GM19025 (cell line): ENCODE measurements around the gene ADSS1.

ENCODE experiments used
- ATAC-seq: cut with Tn5 transposase; IDR thresholded peaks from one replicate; pipeline ENCODE4 v1.9.1; 2021; ENCODE audit warnings: mild to moderate bottlenecking, low read depth, moderate library complexity; ENCODE audit not compliant: unreplicated experiment

ADSS1 gene

DNA sequence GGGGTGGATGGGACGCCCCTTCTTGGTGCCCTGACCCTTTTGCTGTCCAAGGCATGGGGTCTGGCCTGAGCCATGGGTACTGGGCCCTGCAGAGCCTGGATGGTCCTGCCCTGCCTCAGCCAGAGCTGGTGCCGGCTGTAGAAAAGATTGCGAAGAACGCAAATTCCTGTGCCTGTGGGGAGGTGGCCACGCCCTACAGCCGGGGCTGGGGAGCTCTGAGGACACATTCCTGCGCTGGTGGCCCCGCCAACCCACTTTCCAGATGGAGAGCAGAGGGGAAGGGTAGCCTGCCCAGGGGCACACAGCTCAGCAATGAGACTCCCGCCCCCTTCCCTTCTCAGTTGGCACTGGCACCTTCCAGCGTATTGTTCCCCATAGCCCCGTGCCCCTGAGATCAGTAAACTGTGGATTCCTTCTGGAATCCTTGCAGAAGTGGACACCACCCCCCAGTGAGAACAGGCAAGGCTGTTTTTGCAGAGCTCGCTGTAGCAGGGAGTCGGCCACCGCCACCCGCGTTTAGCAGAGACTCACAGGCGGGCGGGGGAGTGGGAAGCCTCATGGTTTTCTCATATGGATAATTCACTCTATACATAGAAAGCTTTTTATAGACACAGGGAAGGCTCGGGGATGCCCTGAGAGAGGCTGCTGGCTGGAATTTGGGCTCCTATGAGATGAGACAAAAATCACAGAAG lies 26.0 kb upstream of the ADSS1 start:
- ATAC-seq = no peak

DNA sequence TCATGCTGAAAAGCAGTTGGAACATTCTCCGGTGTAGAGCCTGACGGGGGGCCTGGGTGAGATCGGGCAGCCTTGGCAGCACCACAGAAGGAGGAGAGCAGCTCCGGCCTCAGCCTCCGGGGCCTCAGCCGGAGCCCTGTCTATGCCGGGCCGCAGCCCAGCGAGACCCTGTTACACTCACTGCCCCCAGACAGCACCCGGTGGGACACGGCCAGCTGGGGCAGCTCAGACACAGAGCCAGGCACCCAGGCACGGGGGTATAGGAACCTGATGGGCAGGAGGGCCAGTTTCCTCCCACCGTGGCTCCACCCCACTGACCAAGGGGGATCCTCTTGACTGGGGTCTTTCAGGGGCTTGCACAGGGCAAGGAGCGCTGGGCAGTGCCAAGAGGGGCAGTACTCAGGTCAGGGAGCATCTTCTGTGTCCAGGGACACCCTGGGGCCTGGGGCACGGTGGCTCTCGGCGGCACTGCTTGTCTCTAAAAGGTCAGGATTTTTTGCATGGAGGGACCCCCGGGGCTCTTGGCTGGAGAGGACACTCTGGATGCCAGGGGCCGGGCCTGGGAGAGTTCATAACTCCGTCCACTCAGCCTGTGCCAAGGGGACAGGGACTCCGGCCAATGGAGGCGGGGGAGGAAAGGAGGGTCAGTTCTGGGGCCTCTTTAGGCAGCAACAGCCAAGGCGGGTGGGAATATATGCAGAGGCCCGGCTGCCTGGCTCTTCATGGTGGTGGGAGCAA lies 25.2 kb upstream of the ADSS1 start:
- ATAC-seq = no peak

DNA sequence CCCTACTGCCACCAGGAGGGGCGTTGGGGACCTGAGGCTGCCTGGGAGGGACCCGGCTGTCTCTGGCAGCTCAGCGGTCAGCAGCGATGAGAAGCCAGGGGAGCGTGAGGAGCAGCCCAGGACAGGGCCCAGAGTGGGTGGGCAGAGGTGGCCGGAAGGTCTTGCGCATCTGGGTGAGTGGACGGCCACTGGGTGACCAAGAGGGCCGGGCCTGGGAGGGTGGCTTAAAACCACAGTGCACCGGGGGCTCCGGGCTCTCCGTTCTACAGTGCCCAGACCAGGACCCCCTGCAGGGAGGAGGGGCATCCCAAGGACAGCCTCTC lies 24.6 kb upstream of the ADSS1 start:
- ATAC-seq = no peak

DNA sequence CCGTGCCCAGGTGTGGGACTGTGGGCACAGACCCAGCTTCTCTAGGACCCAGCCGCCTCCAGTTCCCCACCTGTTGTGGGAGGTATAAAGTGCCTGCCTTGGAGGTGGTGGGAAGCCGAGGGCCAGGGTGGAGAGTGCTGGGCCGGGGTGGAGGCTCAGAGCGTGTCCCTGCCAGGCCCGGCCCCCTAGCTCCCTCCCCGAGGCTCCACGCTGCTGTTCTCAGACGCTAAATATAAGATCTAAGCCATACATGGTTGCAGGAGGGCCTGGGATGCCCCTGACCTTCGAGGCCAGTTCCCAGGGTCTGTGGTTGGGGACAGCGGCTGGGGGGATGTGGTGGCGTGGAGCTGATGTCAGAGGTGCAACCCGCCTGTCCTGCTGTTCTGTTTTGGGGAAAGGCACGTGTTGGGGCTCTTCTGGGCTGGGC lies 23.8 kb upstream of the ADSS1 start:
- no peak for ATAC-seq

DNA sequence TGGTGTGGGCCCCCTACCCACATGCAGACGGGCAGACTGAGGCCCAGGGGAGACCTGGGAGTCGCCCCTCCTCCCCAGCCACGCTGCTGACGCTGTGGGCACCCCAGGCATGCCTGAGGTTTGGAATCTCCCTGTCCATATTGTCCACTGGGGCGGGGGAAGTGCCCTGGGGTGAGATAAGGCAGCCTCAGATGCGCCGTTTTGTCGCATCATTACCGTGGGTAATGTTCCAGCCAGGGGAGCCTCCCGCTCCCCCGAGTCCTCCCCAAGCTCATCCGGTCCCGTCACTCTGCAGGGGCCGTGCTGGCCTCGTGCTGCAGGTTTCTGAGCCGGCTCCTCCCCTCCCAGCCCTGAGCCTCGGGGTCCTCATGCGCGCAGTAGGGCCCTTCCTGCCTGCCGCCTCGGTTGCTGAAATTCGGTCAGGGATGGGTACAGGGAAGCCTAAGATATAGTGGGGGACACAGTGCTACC lies 23.2 kb upstream of the ADSS1 start:
- no peak for ATAC-seq

DNA sequence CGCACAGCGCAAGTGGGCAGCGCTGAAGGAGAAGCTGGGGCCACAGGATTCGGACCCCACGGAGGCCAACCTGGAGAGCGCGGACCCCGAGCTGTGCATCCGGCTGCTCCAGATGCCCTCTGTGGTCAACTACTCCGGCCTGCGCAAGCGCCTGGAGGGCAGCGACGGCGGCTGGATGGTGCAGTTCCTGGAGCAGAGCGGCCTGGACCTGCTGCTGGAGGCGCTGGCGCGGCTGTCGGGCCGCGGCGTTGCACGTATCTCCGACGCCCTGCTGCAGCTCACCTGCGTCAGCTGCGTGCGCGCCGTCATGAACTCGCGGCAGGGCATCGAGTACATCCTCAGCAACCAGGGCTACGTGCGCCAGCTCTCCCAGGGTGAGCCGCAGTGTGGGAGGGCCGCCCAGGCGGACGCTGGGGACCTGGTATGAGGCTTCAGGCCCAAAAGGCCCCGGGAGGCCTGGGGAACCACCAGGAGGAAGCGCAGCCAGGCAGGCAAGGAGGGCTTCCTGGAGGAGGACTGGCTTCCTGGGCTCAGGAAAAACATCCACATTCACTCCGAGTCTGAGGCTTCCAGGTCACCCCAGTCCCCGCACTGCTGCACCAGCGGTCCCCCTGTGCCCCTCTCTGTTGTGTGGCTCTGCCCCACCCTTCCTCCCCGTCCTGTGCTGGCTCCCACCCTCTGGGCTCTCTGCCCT lies 22.5 kb upstream of the ADSS1 start:
- ATAC-seq = no peak

DNA sequence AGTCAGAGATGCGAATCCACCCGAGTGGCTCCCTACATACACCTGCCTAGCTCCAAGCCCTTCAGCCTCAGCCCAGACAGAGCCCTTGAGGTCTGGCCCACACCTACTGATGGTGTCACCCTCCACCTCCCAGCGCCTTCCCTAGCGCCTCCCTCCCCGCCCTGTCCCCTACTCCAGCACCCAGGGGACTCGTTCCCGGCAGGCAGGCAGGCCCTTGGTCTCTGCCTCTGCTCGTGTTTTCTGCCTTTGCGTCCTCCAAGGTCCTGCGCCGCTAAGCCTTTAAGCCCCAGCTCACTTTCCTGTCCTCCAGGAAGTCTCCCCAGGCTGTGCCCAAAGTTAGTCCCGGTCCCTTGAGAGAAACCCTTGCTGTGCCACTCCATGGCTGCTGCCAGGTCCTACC lies 21.9 kb upstream of the ADSS1 start:
- ATAC-seq = no peak

DNA sequence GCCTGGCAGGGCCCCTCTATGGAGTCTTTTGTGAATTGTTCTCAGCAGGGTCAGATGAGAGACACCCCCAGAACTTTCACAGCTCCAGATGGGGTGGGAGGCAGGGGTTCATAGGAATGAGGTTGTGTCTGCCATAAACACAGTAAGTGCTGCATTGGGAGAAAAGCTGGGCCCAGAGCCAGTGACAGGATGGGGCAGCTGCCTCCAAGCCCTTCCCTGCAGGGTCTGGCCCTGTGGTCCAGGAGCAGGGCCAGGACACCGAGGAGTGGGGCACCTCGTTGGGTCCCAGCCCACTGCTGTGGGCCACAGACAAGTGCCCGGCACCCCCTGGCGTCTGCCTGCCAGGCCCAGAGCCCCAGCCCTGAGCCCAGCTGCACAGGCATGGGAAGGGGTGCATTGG lies 21.4 kb upstream of the ADSS1 start:
- ATAC-seq = no peak

DNA sequence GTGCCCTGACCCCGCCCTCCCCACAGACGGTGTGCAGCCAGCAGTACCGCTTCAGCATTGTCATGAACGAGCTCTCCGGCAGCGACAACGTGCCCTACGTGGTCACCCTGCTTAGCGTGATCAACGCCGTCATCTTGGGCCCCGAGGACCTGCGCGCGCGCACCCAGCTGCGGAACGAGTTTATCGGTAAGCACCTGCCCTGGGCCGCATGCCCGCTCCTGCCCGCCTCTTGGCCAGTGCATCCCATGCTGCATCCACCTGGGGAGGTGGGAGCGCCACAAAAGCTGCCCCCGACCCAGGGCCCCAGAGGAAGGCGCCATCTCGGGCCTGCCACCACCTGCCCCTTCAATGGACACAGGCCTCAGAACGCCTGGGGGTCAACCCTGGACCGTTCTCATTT lies 20.8 kb upstream of the ADSS1 start:
- ATAC-seq = no peak

DNA sequence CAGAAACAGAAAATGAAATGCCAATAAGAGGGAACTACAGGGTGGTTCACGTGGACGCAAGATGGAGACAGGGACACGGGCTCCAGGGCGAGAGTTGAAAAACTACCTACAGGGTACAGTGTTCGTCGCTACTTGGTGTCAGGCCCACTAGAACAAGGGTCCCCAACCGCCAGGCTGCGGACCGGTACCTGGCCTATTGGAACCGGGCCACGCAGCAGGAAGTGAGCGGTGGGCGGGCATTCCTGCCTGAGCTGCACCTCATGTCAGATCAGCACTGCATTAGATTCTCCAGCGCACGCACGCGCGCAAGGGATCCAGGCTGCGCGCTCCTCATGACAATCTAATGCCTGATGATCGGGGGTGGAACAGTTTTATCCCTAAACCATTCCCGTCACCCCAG lies 19.8 kb upstream of the ADSS1 start:
- ATAC-seq = no peak

DNA sequence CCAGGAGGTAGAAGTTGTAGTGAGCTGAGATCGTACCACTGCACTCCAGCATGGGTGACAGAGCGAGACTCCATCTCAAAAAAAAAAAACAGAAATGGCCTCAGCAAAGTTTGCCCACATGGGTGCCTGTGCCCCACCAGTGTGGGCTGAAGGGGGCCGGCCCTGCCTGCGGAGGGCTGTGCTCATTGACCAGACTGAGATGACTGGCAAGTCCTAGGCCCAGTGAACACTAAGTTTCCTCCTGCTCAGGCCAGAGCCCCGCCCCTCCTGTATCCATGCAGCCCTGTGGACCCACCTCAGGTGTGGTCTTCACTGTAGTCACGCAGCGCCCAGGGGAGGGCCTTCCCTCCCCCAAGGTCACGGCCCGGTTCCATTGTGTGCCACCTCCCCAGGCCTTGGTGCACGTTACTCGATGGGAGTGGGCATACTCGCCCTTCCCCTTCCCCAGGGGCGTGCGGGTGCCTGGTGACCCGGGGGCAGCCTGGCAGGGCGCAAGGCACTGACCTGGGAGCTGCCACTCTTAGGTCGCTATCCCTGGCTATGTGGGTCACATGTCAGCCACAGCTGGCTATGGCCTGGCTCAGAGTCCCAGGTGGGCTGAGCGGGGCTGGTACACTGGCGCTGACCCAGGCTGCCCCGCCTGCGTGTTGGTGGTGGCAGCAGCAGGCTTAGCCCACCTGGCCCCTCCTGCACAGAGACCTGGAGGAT lies 18.5 kb upstream of the ADSS1 start:
- no peak for ATAC-seq

DNA sequence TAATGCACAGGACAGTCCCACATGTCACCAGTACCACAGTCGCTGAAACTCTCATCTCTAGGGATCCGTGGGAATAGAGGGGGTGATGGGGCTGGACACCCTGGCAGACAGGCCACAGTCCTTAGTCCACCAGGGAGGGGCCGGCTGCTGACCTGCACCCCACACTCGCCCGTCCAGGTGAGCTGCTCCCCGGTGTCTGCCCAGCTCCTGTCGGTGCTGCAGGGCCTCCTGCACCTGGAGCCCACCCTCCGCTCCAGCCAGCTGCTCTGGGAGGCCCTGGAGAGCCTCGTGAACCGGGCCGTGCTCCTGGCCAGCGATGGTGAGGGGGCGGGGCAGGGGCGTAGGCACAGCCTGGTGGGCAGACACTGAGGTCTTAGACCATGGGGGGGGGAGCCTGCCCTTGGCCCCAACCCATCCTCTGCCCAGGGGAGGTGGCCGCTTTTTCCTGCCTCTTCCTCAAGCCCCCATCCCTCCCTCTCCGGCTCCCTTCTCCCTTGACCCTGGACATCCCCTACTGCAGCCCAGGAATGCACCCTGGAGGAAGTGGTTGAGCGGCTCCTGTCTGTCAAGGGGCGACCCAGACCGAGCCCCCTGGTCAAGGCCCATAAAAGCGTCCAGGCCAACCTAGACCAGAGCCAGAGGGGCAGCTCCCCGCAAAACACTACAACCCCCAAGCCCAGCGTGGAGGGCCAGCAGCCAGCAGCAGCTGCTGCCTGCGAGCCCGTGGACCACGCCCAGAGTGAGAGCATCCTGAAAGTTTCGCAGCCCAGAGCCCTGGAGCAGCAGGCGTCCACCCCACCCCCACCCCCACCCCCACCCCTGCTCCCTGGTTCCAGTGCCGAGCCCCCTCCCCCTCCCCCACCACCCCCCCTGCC lies 17.1 kb upstream of the ADSS1 start:
- no peak for ATAC-seq

DNA sequence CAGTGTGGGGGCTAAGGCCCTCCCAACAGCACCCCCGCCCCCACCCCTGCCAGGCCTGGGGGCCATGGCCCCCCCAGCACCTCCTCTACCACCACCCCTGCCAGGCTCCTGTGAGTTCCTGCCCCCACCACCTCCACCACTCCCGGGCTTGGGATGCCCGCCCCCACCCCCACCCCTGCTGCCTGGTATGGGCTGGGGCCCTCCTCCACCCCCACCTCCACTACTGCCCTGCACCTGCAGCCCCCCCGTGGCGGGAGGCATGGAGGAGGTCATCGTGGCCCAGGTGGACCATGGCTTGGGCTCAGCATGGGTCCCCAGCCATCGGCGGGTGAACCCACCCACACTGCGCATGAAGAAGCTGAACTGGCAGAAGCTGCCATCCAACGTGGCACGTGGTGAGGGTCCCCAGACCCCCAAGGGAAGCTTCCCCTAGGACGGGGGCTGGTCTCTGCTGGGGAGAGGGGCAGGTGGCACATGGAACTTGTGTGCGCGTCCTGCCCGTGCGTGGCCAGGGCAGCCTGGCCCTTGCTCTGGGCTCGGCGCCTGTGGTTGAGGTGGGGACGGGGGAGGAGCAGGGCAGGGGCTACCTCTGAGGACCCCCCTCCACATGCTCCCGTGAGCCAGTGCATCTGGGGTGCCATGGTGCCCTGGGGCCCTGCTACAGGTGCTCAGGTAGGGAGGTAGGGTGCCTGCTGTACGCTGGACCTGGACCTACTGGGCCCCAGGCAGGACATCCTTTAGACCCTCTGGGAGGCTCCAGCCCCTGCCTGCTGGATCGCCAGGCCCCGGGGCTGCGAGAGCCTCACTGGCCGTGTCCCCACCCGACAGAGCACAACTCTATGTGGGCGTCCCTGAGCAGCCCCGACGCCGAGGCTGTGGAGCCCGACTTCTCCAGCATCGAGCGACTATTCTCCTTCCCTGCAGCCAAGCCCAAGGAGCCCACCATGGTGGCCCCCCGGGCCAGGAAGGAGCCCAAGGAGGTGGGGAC lies 16.1 kb upstream of the ADSS1 start:
- ATAC-seq = no peak

DNA sequence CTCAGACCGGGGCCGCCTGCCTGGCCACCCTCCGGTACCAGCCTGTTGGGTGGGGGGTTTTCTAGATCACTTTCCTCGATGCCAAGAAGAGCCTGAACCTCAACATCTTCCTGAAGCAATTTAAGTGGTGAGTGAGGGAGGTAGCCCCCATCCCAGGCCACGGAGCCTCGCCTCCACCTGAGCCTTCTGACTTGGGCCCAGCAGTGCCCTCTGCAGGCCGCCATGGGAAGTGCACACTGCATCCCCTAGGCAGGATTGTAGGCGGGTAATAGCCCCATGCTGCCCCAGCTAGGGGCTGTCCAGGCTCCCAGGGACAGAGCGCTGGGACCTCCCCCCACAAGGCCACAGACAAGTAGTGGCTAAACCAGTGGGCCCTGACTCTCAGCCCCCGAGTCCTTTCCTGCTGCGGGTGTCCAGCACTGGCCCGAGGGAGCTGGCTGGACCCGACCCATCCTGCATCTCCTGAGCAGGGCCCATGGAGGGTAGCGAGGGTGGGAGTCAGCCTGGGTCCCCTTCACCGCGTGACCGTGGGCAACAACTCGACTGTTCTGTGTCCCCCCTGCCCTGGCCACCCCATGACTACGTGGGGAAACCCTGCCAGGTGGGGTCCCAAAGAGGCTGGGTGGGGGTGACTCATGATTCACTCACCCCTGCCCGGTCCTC lies 15.3 kb upstream of the ADSS1 start:
- ATAC-seq = no peak

DNA sequence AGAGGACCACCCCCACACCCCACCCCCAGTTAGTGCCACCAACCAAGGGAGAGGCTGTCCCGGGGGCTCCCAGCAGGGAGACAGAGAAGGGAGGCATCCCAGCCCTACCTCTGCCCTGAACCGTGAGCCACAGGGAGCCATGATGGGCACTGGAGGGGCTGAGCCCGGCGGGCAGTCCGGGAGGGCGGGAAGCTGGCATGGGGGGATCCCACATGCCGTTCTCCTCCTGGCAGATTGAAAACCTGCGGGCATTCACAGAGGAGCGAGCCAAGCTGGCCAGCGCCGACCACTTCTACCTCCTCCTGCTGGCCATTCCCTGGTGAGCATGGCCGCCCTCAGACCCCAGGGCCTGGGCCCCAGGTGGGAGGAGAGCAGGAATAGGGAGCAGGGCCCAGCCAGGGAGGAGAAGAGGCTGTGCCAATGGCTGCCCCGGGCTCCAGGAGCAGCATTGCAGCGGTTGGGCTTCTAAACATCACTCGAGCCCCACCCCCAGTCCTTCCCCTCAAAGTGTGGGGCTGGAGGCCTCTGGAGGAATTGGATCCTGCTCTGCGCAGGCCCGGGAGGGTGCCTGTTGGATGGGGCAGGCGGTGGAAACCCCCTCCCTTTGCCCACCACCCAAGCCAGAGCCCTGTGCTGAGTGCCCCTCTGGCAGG lies 14.5 kb upstream of the ADSS1 start:
- ATAC-seq = no peak

DNA sequence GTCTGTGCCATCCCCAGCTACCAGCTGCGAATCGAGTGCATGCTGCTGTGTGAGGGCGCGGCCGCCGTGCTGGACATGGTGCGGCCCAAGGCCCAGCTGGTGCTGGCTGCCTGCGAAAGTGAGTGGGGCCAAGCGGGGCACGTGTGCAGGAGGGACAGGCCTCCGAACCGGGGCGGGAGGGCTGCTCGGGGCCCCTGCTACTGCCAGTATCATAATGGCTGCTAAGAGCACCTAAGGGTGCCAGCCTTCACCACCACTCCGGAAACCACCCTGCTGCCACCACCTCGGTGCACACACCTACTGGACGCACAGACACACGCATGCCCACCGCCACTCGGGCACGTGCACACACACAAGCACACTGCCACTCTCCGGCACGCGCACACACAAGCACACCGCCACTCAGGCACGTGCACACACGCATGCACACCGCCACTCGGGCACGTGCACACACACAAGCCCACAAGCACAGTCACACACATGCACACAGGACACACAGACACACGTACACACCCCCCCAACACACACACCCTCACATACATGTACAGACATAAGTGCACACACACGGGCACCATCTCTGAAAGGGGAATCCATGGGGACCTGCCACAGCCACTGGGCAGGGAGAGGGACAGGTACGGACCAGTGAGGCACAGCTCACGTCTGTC lies 13.8 kb upstream of the ADSS1 start:
- ATAC-seq = no peak
